ENCODE measurements around the gene GRIP1.

GRCh38 chr12:66647034-66647691 is 31.7 kb downstream of the GRIP1 start:
- TF ChIP-seq CTCF (IDR thresholded peaks at IDR 0.05; ENCODE audit: low read length) (no peak), EZH2 (optimal IDR thresholded peaks at IDR 0.05; ENCODE audit: low read depth, low read length) (no peak)
